A673 (cell line): ENCODE results near the gene CDC42BPB.

Experiments used
- EZH2 ChIP-seq: fragments of 200-600 bp; sonication (generic); IDR thresholded peaks from 2 replicates; pipeline ENCODE4 v1.6.1; 2017; ENCODE audit warnings: borderline replicate concordance, low read depth, mild to moderate bottlenecking, mixed read lengths, antibody characterized with exemption, low read length; ENCODE audit not compliant: poor library complexity, severe bottlenecking
- TF ChIP-seq, protein P1 (sequence below): fragments of 300-800, 200-600 bp; sonication (generic); conservative IDR thresholded peaks from 2 replicates; pipeline ENCODE4 v1.5.1; 2017; ENCODE audit warnings: low read depth, mild to moderate bottlenecking, antibody characterized with exemption, low read length, moderate library complexity, mixed read lengths

DNA sequence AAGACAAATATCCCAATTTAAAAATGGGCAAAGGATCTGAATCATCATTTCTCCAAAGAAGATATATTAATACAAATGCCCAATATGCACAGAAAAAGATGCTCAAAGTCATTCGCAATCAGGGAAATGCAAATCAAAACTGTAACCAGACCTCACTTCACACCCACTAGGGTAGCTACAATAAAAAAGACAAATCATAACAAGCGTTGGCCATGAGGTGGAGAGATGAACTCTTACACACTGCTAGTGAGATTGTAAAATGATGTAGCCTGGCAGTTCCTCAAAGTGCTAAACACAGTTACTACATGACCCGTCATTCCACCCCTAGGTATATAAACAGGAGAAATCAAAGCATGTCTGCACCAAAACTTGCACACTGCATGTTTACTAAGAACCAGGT lies 30.4 kb downstream of the CDC42BPB start:
- TF ChIP-seq, protein P1, sequence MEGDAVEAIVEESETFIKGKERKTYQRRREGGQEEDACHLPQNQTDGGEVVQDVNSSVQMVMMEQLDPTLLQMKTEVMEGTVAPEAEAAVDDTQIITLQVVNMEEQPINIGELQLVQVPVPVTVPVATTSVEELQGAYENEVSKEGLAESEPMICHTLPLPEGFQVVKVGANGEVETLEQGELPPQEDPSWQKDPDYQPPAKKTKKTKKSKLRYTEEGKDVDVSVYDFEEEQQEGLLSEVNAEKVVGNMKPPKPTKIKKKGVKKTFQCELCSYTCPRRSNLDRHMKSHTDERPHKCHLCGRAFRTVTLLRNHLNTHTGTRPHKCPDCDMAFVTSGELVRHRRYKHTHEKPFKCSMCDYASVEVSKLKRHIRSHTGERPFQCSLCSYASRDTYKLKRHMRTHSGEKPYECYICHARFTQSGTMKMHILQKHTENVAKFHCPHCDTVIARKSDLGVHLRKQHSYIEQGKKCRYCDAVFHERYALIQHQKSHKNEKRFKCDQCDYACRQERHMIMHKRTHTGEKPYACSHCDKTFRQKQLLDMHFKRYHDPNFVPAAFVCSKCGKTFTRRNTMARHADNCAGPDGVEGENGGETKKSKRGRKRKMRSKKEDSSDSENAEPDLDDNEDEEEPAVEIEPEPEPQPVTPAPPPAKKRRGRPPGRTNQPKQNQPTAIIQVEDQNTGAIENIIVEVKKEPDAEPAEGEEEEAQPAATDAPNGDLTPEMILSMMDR, result no peak
- no peak for TF ChIP-seq EZH2
